Neural progenitor cell (in vitro differentiated cells): ENCODE measurements around the gene DISP2. TPM values are rescaled to one million over a fixed set of nuclear protein-coding genes. Genes with fewer than 3 reads are reported as not detected.

ENCODE experiments used
- DNase-seq: peaks from one replicate; pipeline ENCODE4 v3.0.0-alpha.2; 2016; ENCODE audit warnings: low spot score
- H2AFZ ChIP-seq: fragments of 200-600 bp; sonication (generic); replicated peaks from 2 replicates; pipeline ENCODE4 v1.6.1; 2016; ENCODE audit warnings: antibody characterized with exemption
- H3F3A ChIP-seq: fragments of 200-600 bp; sonication (generic); 2 replicates; pipeline ENCODE4 v1.6.1; 2016; ENCODE audit warnings: antibody characterized with exemption, low read depth
- H3K27ac ChIP-seq: fragments of 200-600 bp; sonication (generic); 2 replicates; pipeline ENCODE4 v1.5.1; 2016; ENCODE audit warnings: mild to moderate bottlenecking
- H3K27me3 ChIP-seq: fragments of 200-600 bp; sonication (generic); 2 replicates; pipeline ENCODE4 v1.6.1; 2016; ENCODE audit warnings: mild to moderate bottlenecking, moderate library complexity
- H3K36me3 ChIP-seq: fragments of 200-600 bp; sonication (generic); 2 replicates; pipeline ENCODE4 v1.5.1; 2016
- H3K4me1 ChIP-seq: fragments of 200-600 bp; sonication (generic); 2 replicates; pipeline ENCODE4 v1.6.1; 2016; ENCODE audit warnings: mixed run types
- H3K4me2 ChIP-seq: fragments of 200-600 bp; sonication (generic); 2 replicates; pipeline ENCODE4 v1.6.1; 2016
- H3K4me3 ChIP-seq: fragments of 200-600 bp; sonication (generic); 2 replicates; pipeline ENCODE4 v1.5.1; 2016
- H3K79me2 ChIP-seq: fragments of 200-600 bp; sonication (generic); 2 replicates; pipeline ENCODE4 v1.6.1; 2016; ENCODE audit warnings: low read depth
- H3K9ac ChIP-seq: fragments of 200-600 bp; sonication (generic); 2 replicates; pipeline ENCODE4 v1.6.1; 2016
- H3K9me3 ChIP-seq: fragments of 200-600 bp; sonication (generic); 2 replicates; pipeline ENCODE4 v1.5.1; 2016; ENCODE audit warnings: low read depth
- H4K20me1 ChIP-seq: fragments of 200-600 bp; sonication (generic); 2 replicates; pipeline ENCODE4 v1.6.1; 2016; ENCODE audit warnings: low read depth
- H3K27ac Mint-ChIP-seq: 3 replicates; pipeline ENCODE4 v1.8.0; 2021; ENCODE audit warnings: mixed read lengths
- H3K27me3 Mint-ChIP-seq: 2 replicates; pipeline ENCODE4 v1.8.0; 2022; ENCODE audit warnings: low read depth, mild to moderate bottlenecking, inconsistent platforms, moderate library complexity, mixed read lengths; ENCODE audit not compliant: insufficient read depth
- H3K36me3 Mint-ChIP-seq: 3 replicates; pipeline ENCODE4 v1.8.0; 2021; ENCODE audit warnings: mixed read lengths
- H3K4me1 Mint-ChIP-seq: 3 replicates; pipeline ENCODE4 v1.8.0; 2021; ENCODE audit warnings: mixed read lengths
- H3K4me3 Mint-ChIP-seq: 3 replicates; pipeline ENCODE4 v1.8.0; 2021; ENCODE audit warnings: mild to moderate bottlenecking, moderate library complexity, mixed read lengths
- H3K9me3 Mint-ChIP-seq: 3 replicates; pipeline ENCODE4 v1.8.0; 2020; ENCODE audit warnings: mixed read lengths
- CTCF ChIP-seq: fragments of 200-600 bp; sonication (generic); IDR thresholded peaks from 2 replicates; pipeline ENCODE4 v1.5.1; 2017; ENCODE audit warnings: antibody characterized with exemption, mild to moderate bottlenecking
- EZH2 ChIP-seq: fragments of 200-600 bp; sonication (generic); IDR thresholded peaks from 2 replicates; pipeline ENCODE4 v1.6.1; 2017; ENCODE audit warnings: antibody characterized with exemption, mild to moderate bottlenecking, moderate library complexity
- EZH2phosphoT487 ChIP-seq: fragments of 200-600 bp; sonication (generic); IDR thresholded peaks from 2 replicates; pipeline ENCODE4 v1.6.1; 2017; ENCODE audit warnings: antibody characterized with exemption
- total RNA-seq: library from RNA; depleted of rRNA; stranded (reverse); fragments of >200 nt; gene quantifications from 2 replicates; pipeline ENCODE4 v1.2.3, GENCODE V29; 2015; ENCODE audit warnings: low replicate concordance

Gene DISP2
- total RNA-seq, 1 donor from 2014 or later: not detected

GRCh38 chr15:40366457-40367370 lies 8.7 kb downstream of the DISP2 start:
- Mint-ChIP-seq H3K36me3 (no peaks in the 10 kb centered on the region), H3K9me3 (no peaks in the 10 kb centered on the region), H3K27ac (no peak overlapping the region), H3K4me1 (peaks cover 4% of the 10 kb centered on the region), H3K27me3 (peaks cover 30% of the 10 kb centered on the region), H3K4me3 (no peak overlapping the region)
- Histone ChIP-seq H3K27me3 (peaks cover 71% of the 10 kb centered on the region), H3K4me3 (no peak overlapping the region), H2AFZ (no peak overlapping the region), H3K9ac (no peak overlapping the region), H3F3A (no peaks in the 10 kb centered on the region), H3K36me3 (no peaks in the 10 kb centered on the region), H3K4me1 (no peaks in the 10 kb centered on the region), H4K20me1 (no peaks in the 10 kb centered on the region), H3K9me3 (no peaks in the 10 kb centered on the region), H3K4me2 (no peak overlapping the region), H3K79me2 (no peaks in the 10 kb centered on the region), H3K27ac (no peak overlapping the region)
- TF ChIP-seq EZH2phosphoT487 (no peak), EZH2 (no peak), CTCF (no peak)
- DNase-seq: no peak

GRCh38 chr15:40367371-40367685 lies 9.3 kb downstream of the DISP2 start:
- H3K9ac ChIP-seq: no peak overlapping the region
- H3K4me3 ChIP-seq: no peak overlapping the region
- TF ChIP-seq CTCF (no peak), EZH2phosphoT487 (no peak), EZH2 (no peak)
- H3K4me2 ChIP-seq: peak overlapping the region; percentile 81
- Mint-ChIP-seq H3K27me3 (peaks cover 31% of the 10 kb centered on the region), H3K36me3 (no peaks in the 10 kb centered on the region), H3K4me3 (no peak overlapping the region), H3K27ac (no peak overlapping the region), H3K9me3 (no peaks in the 10 kb centered on the region), H3K4me1 (peaks cover 4% of the 10 kb centered on the region)
- H3K27ac ChIP-seq: no peak overlapping the region
- peaks cover 65% of the 10 kb centered on the region for H3K27me3 ChIP-seq
- peak overlapping the region; percentile 55 for H2AFZ ChIP-seq
- H3K9me3 ChIP-seq: no peaks in the 10 kb centered on the region
- no peaks in the 10 kb centered on the region for H4K20me1 ChIP-seq
- no peaks in the 10 kb centered on the region for H3K36me3 ChIP-seq
- DNase-seq: no peak
- no peaks in the 10 kb centered on the region for H3F3A ChIP-seq
- H3K79me2 ChIP-seq: no peaks in the 10 kb centered on the region
- H3K4me1 ChIP-seq: no peaks in the 10 kb centered on the region

GRCh38 chr15:40367686-40368611 lies 9.9 kb downstream of the DISP2 start:
- no peaks in the 10 kb centered on the region for H3K36me3 Mint-ChIP-seq
- Histone ChIP-seq H3K27me3 (peaks cover 60% of the 10 kb centered on the region), H3K9me3 (no peaks in the 10 kb centered on the region), H2AFZ (peak overlapping the region; percentile 81), H3K27ac (no peak overlapping the region), H3K9ac (no peak overlapping the region), H3K4me1 (no peaks in the 10 kb centered on the region), H4K20me1 (no peaks in the 10 kb centered on the region), H3F3A (no peaks in the 10 kb centered on the region), H3K4me3 (peak overlapping the region; percentile 35), H3K36me3 (no peaks in the 10 kb centered on the region), H3K79me2 (no peaks in the 10 kb centered on the region), H3K4me2 (peak overlapping the region; percentile 81)
- H3K9me3 Mint-ChIP-seq: no peaks in the 10 kb centered on the region
- no peak overlapping the region for H3K27ac Mint-ChIP-seq
- H3K4me3 Mint-ChIP-seq: no peak overlapping the region
- H3K4me1 Mint-ChIP-seq: peaks cover 4% of the 10 kb centered on the region
- H3K27me3 Mint-ChIP-seq: peaks cover 29% of the 10 kb centered on the region
- peak; percentile 96 for DNase-seq
- TF ChIP-seq EZH2 (no peak), CTCF (peak; percentile 79), EZH2phosphoT487 (no peak)
